GM23248 (cell line): ENCODE results near the gene KCNG2. TPM values are rescaled to one million over a fixed set of nuclear protein-coding genes. Genes with fewer than 3 reads are reported as not detected.

Experiments used
- DNase-seq: peaks from one replicate; pipeline ENCODE4 v3.0.0-alpha.2; 2015
- H2AFZ ChIP-seq: fragments of 200-600 bp; sonication (generic); 2 replicates; pipeline ENCODE4 v1.6.1; 2016; ENCODE audit warnings: antibody characterized with exemption
- H3F3A ChIP-seq: fragments of 200-600 bp; sonication (generic); 2 replicates; pipeline ENCODE4 v1.6.1; 2016; ENCODE audit warnings: mild to moderate bottlenecking, antibody characterized with exemption, mixed run types; ENCODE audit not compliant: insufficient read depth
- H3K27ac ChIP-seq: fragments of 200-600 bp; sonication (generic); 2 replicates; pipeline ENCODE4 v1.5.1; 2016; ENCODE audit warnings: mild to moderate bottlenecking
- H3K27me3 ChIP-seq: fragments of 200-600 bp; sonication (generic); replicated peaks from 2 replicates; pipeline ENCODE4 v1.6.1; 2016; ENCODE audit warnings: mild to moderate bottlenecking; ENCODE audit not compliant: insufficient read depth
- H3K36me3 ChIP-seq: fragments of 200-600 bp; sonication (generic); 2 replicates; pipeline ENCODE4 v1.6.1; 2016; ENCODE audit warnings: low read depth, mild to moderate bottlenecking
- H3K4me1 ChIP-seq: fragments of 200-600 bp; sonication (generic); 2 replicates; pipeline ENCODE4 v1.6.1; 2016; ENCODE audit warnings: mild to moderate bottlenecking; ENCODE audit not compliant: insufficient read depth
- H3K4me2 ChIP-seq: fragments of 200-600 bp; sonication (generic); one replicate; pipeline ENCODE4 v1.6.1; 2016; ENCODE audit warnings: mild to moderate bottlenecking; ENCODE audit not compliant: unreplicated experiment
- H3K4me3 ChIP-seq: fragments of 200-600 bp; sonication (generic); 2 replicates; pipeline ENCODE4 v1.5.1; 2016; ENCODE audit warnings: mild to moderate bottlenecking
- H3K79me2 ChIP-seq: fragments of 200-600 bp; sonication (generic); 2 replicates; pipeline ENCODE4 v1.6.1; 2016; ENCODE audit warnings: mild to moderate bottlenecking; ENCODE audit not compliant: insufficient read depth
- H3K9ac ChIP-seq: fragments of 200-600 bp; sonication (generic); 2 replicates; pipeline ENCODE4 v1.6.1; 2016; ENCODE audit warnings: mild to moderate bottlenecking
- H3K9me2 ChIP-seq: fragments of 200-600 bp; sonication (generic); 2 replicates; pipeline ENCODE4 v1.6.1; 2016; ENCODE audit warnings: mixed run types, mild to moderate bottlenecking, moderate library complexity; ENCODE audit not compliant: insufficient read depth
- H3K9me3 ChIP-seq: fragments of 200-600 bp; sonication (generic); one replicate; pipeline ENCODE4 v1.6.1; 2017; ENCODE audit warnings: low read depth
- H4K20me1 ChIP-seq: fragments of 200-600 bp; sonication (generic); 2 replicates; pipeline ENCODE4 v1.6.0; 2016; ENCODE audit not compliant: insufficient read depth
- EZH2 ChIP-seq: fragments of 200-600 bp; sonication (generic); IDR thresholded peaks from 2 replicates; pipeline ENCODE4 v1.6.1; 2018; ENCODE audit warnings: antibody characterized with exemption, mild to moderate bottlenecking; ENCODE audit not compliant: insufficient read depth, poor library complexity, severe bottlenecking
- EZH2phosphoT487 ChIP-seq: fragments of 200-600 bp; sonication (generic); IDR thresholded peaks from 2 replicates; pipeline ENCODE4 v1.6.1; 2018; ENCODE audit warnings: antibody characterized with exemption, moderate library complexity, mild to moderate bottlenecking, low read depth; ENCODE audit not compliant: insufficient read depth
- WGBS, 2 experiments: methylation state at CpG; one replicate each; pipeline ENCODE4 v1.1.6; 2015 to 2017; ENCODE audit warnings: low lambda C conversion rate in 2 of 2, low coverage in 1 of 2; ENCODE audit errors: missing lambda C conversion rate in 2 of 2; 5-methylcytosine and 5-hydroxymethylcytosine counted together
- in situ Hi-C: fragments of 300-500 bp; cut with MboI; formaldehyde crosslinking; loops from 2 replicates; pipeline ENCODE4 v1.15.0; 2020
- polyA plus RNA-seq: library from polyadenylated mRNA; unstranded; fragments of >200 nt; fragmentation: Nextera tagmentation; extraction: Ambion mirVana; gene quantifications from 2 replicates; pipeline ENCODE4 v1.2.1, GENCODE V29; 2016
- total RNA-seq: library from RNA; depleted of rRNA; stranded (reverse); fragments of >200 nt; shearing (Covaris generic); gene quantifications from 2 replicates; pipeline ENCODE4 v1.2.3, GENCODE V29; 2014

KCNG2 gene
- total and polyA plus RNA-seq, 2 experiments from 2014 or later = not detected

GRCh38 chr18:79883461-79884293, 85.9 kb downstream of the KCNG2 start:
- no peaks in the 10 kb centered on the region for H3K4me1 ChIP-seq
- H4K20me1 ChIP-seq = no peaks in the 10 kb centered on the region
- no peaks in the 10 kb centered on the region for H3K9me3 ChIP-seq
- no peaks in the 10 kb centered on the region for H3K36me3 ChIP-seq
- H3K4me2 ChIP-seq = no peak overlapping the region
- H3K4me3 ChIP-seq = no peak overlapping the region
- no peaks in the 10 kb centered on the region for H3K9me2 ChIP-seq
- TF ChIP-seq EZH2 (no peak), EZH2phosphoT487 (no peak)
- H3K79me2 ChIP-seq = no peaks in the 10 kb centered on the region
- no peak for DNase-seq
- no peaks in the 10 kb centered on the region for H3F3A ChIP-seq
- H3K27me3 ChIP-seq = no peaks in the 10 kb centered on the region
- in situ Hi-C loops = no loop called here
- H3K27ac ChIP-seq = no peak overlapping the region
- WGBS, 2 experiments = 77 to 79% methylated on average over 13 to 31 of the region's 31 CpGs
- no peak overlapping the region for H2AFZ ChIP-seq
- no peak overlapping the region for H3K9ac ChIP-seq

DNA sequence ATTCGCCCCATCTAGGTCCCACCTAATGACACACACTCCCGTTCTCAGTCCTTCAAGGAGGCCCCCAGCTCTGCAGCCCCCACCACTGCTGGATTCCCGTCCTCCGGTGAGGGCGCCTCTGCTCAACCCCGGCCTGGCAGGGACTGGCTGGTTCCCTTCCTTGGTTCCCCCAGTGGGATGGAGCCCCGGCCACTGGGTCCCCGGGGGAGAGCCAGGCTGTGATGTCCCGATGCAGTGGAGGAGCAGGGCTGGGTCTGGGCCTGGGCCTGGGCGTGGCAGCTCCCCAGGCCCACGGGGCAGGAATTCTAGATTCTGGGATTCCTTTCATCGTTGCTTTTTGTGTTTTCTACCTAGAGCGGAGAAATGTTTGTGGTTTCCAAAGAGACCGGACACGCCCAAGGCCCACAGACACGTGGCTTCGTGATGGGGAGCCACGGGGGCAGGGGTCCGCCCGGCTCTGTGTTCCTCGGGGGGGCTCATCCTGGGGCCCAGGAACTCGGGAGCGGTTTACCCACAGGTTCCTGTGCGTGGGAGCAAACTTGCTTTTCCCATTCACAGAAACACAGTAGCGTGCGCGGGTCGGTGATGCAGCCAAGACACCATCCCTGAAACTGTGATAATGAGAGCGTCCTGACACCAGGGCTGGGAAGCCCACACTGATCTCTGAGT, 86.7 kb downstream of the KCNG2 start:
- Histone ChIP-seq H3F3A (no peaks in the 10 kb centered on the region), H3K4me1 (no peaks in the 10 kb centered on the region), H3K36me3 (no peaks in the 10 kb centered on the region), H3K9ac (no peak overlapping the region), H3K27me3 (no peaks in the 10 kb centered on the region), H3K4me2 (no peak overlapping the region), H3K79me2 (no peaks in the 10 kb centered on the region), H4K20me1 (no peaks in the 10 kb centered on the region), H2AFZ (no peak overlapping the region), H3K27ac (no peak overlapping the region), H3K4me3 (no peak overlapping the region), H3K9me3 (no peaks in the 10 kb centered on the region), H3K9me2 (no peaks in the 10 kb centered on the region)
- DNase-seq = no peak
- 70 to 71% methylated on average over 24 to 29 of the region's 29 CpGs for WGBS, 2 experiments
- in situ Hi-C loops = no loop called here
- TF ChIP-seq EZH2phosphoT487 = no peak
- no peak for TF ChIP-seq EZH2

DNA sequence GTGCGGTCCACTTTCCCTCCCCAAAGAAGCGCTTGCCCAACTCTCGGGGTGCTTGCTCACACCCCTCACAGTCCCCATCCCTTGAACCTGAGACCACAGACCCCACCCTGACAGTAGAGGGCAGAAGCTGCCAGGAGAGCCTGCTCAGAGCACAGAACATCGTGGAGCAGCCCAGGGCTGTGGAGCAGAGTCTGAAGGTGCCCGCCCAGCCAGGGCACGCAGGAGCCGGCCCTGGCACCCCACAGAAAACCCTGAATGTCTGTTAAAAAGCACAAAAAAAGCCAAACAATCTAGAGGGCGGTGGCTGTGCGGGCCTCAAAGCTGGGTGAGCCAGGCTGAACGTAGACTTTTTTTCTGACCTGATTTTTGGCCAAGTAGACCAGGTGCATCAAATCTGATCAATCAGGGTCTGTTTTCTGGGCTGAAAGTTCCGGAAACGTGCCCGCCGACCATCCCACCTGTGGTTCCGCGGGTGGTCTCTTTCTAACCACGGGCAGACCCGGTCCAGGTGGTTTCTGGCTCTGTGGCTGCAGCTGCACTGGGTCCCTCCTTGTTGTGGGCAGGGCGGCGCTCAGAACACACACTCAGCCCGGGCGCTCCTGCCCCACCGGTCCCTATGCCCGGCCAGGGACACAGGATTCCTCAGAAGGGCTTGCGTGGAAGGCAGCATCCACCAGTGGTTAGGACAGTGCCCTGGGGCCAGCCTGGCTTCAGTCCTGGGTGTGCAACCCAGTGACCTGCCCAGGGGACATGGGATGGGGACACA, 87.4 kb downstream of the KCNG2 start:
- Histone ChIP-seq H3K9ac (no peak overlapping the region), H3K9me3 (no peaks in the 10 kb centered on the region), H3K27ac (no peak overlapping the region), H3K79me2 (no peaks in the 10 kb centered on the region), H2AFZ (no peak overlapping the region), H3F3A (no peaks in the 10 kb centered on the region), H3K4me1 (no peaks in the 10 kb centered on the region), H3K36me3 (no peaks in the 10 kb centered on the region), H4K20me1 (no peaks in the 10 kb centered on the region), H3K27me3 (no peaks in the 10 kb centered on the region), H3K4me3 (no peak overlapping the region), H3K4me2 (no peak overlapping the region), H3K9me2 (no peaks in the 10 kb centered on the region)
- 71 to 73% methylated on average over 23 to 25 of the region's 25 CpGs for WGBS, 2 experiments
- in situ Hi-C loops = no loop called here
- TF ChIP-seq EZH2 (no peak), EZH2phosphoT487 (no peak)
- no peak for DNase-seq

GRCh38 chr18:79887181-79888000, 89.7 kb downstream of the KCNG2 start:
- Histone ChIP-seq H2AFZ (no peak overlapping the region), H3K4me3 (no peak overlapping the region), H3F3A (no peaks in the 10 kb centered on the region), H3K36me3 (no peaks in the 10 kb centered on the region), H3K4me2 (no peak overlapping the region), H3K4me1 (no peaks in the 10 kb centered on the region), H3K9me3 (no peaks in the 10 kb centered on the region), H3K27me3 (no peaks in the 10 kb centered on the region), H4K20me1 (no peaks in the 10 kb centered on the region), H3K27ac (no peak overlapping the region), H3K9me2 (no peaks in the 10 kb centered on the region), H3K79me2 (no peaks in the 10 kb centered on the region), H3K9ac (no peak overlapping the region)
- DNase-seq = no peak
- WGBS, 2 experiments = 73 to 76% methylated on average over 30 of the region's 30 CpGs
- no peak for TF ChIP-seq EZH2
- no peak for TF ChIP-seq EZH2phosphoT487
- in situ Hi-C loops = no loop called here
